ENCODE results near the gene PDLIM7. TPM values are rescaled to one million over a fixed set of nuclear protein-coding genes. Genes with fewer than 3 reads are reported as not detected.
A peak's percentile ranks its signal among the peaks of the same experiment; 100 is the strongest.

Gene PDLIM7
- total and polyA plus RNA-seq, 10 of the 15 experiments (the other 5 are each of a cell fraction or from before 2014, with no cell fraction given), result 0.82 to 36.6 (median 19.3) TPM

GRCh38 chr5:177509991-177510566 is 12.7 kb upstream of the PDLIM7 start (continued):
- TF ChIP-seq ZNF687 (IDR thresholded peaks at IDR 0.05), result peak; percentile 47
- peak; percentile 82 for TF ChIP-seq NKRF (conservative IDR thresholded peaks at IDR 0.05)
- peak; percentile 62 for TF ChIP-seq LARP7 (IDR thresholded peaks at IDR 0.05)
- peak; percentile 97 for TF ChIP-seq RAD51 (IDR thresholded peaks at IDR 0.05)
- TF ChIP-seq MTA2 (IDR thresholded peaks at IDR 0.05; ENCODE audit: low read depth), result peak; percentile 9; the same call in 1 of the 2 replicates
- TF ChIP-seq ATF3 (IDR thresholded peaks at IDR 0.05; ENCODE audit: borderline replicate concordance, extremely low read depth, low read depth, low read length), result peak; percentile 76; the same call in 1 of the 2 replicates
- TF ChIP-seq NR2F1 (conservative IDR thresholded peaks at IDR 0.05), result peak; percentile 56; the same call in 1 of the 2 replicates
- TF ChIP-seq NFYA (IDR thresholded peaks at IDR 0.05; ENCODE audit: borderline replicate concordance, low read depth, low read length), result no peak
- TF ChIP-seq MEF2B (IDR thresholded peaks at IDR 0.05; ENCODE audit: partially characterized antibody, poor library complexity, severe bottlenecking), result peak; percentile 99
- TF ChIP-seq CHD1 (IDR thresholded peaks at IDR 0.05; ENCODE audit: low read depth, low read length), result no peak
- peak; percentile 92 for TF ChIP-seq MXI1 (IDR thresholded peaks at IDR 0.05; ENCODE audit: low read depth, low read length)
- TF ChIP-seq TAF1 (IDR thresholded peaks at IDR 0.05; ENCODE audit: borderline replicate concordance, low read depth, low read length), result peak; percentile 39; the same call in 1 of the 2 replicates
- no peak for TF ChIP-seq TCF7 (IDR thresholded peaks at IDR 0.05; ENCODE audit: borderline replicate concordance)
- peak; percentile 24 to 41; a peak in 1 of 4 replicates for TF ChIP-seq EP300 (IDR thresholded peaks at IDR 0.05; ENCODE audit: borderline replicate concordance in 1 of 2, control insufficient read depth in 1 of 2, low read depth in 2 of 2, low read length in 2 of 2)
- 0 out of 2 replicates have a peak, but pooled peaks have one; percentile 12 for TF ChIP-seq MEF2A (IDR thresholded peaks at IDR 0.05; ENCODE audit: insufficient read depth, low read depth, low read length)
- peak; percentile 43; the same call in 1 of the 2 replicates for TF ChIP-seq BACH1 (IDR thresholded peaks at IDR 0.05; ENCODE audit: borderline replicate concordance)
- 0 out of 2 replicates have a peak, but pooled peaks have one; percentile 17 for TF ChIP-seq CBFB (IDR thresholded peaks at IDR 0.05; ENCODE audit: low read depth)
- TF ChIP-seq RB1 (IDR thresholded peaks at IDR 0.05; ENCODE audit: borderline replicate concordance), result 0 out of 2 replicates have a peak, but pooled peaks have one; percentile 67
- no peak for TF ChIP-seq SREBF2 (IDR thresholded peaks at IDR 0.05; ENCODE audit: low read length)

All from GM12878 (cell line).